GM23338 (cell line): ENCODE results near the gene STARD13. TPM values are rescaled to one million over a fixed set of nuclear protein-coding genes. Genes with fewer than 3 reads are reported as not detected.

Experiments used
- ATAC-seq: fragments of 200-7000 bp; cut with Tn5 transposase; 3 replicates; pipeline ENCODE4 v1.9.1; 2020
- DNase-seq: peaks from one replicate; pipeline ENCODE4 v3.0.0-alpha.2; 2015; ENCODE audit warnings: low spot score
- H2AFZ ChIP-seq: fragments of 200-600 bp; sonication (generic); 2 replicates; pipeline ENCODE4 v1.8.0; 2016; ENCODE audit warnings: antibody characterized with exemption, mild to moderate bottlenecking, moderate library complexity
- H3F3A ChIP-seq: fragments of 200-600 bp; sonication (generic); replicated peaks from 2 replicates; pipeline ENCODE4 v1.8.0; 2017; ENCODE audit warnings: antibody characterized with exemption, mixed run types, low read depth
- H3K27ac ChIP-seq: fragments of 200-600 bp; sonication (generic); 2 replicates; pipeline ENCODE4 v1.6.1; 2016; ENCODE audit warnings: low read depth
- H3K27me3 ChIP-seq: fragments of 200-600 bp; sonication (generic); 2 replicates; pipeline ENCODE4 v1.8.0; 2016; ENCODE audit warnings: mild to moderate bottlenecking, mixed run types, moderate library complexity; ENCODE audit not compliant: insufficient read depth
- H3K36me3 ChIP-seq: fragments of 200-600 bp; sonication (generic); 2 replicates; pipeline ENCODE4 v1.8.0; 2016; ENCODE audit warnings: mild to moderate bottlenecking; ENCODE audit not compliant: insufficient read depth
- H3K4me1 ChIP-seq: fragments of 200-600 bp; sonication (generic); 2 replicates; pipeline ENCODE4 v1.8.0; 2016; ENCODE audit warnings: mild to moderate bottlenecking, moderate library complexity; ENCODE audit not compliant: insufficient read depth
- H3K4me2 ChIP-seq: fragments of 200-600 bp; sonication (generic); 2 replicates; pipeline ENCODE4 v1.7.1; 2017; ENCODE audit warnings: mixed run types
- H3K4me3 ChIP-seq: fragments of 200-600 bp; sonication (generic); 2 replicates; pipeline ENCODE4 v1.6.1; 2016; ENCODE audit warnings: mixed run types
- H3K79me2 ChIP-seq: fragments of 200-600 bp; sonication (generic); replicated peaks from 2 replicates; pipeline ENCODE4 v1.8.0; 2017; ENCODE audit warnings: mild to moderate bottlenecking; ENCODE audit not compliant: insufficient read depth
- H3K9me2 ChIP-seq: fragments of 200-600 bp; sonication (generic); 2 replicates; pipeline ENCODE4 v1.8.0; 2017; ENCODE audit not compliant: insufficient read depth
- H4K20me1 ChIP-seq: fragments of 200-600 bp; sonication (generic); replicated peaks from 2 replicates; pipeline ENCODE4 v1.8.0; 2017; ENCODE audit warnings: mild to moderate bottlenecking; ENCODE audit not compliant: insufficient read depth
- H3K27ac Mint-ChIP-seq: 2 replicates; pipeline ENCODE4 v1.8.0; 2020; ENCODE audit warnings: inconsistent platforms, mild to moderate bottlenecking, moderate library complexity, mixed read lengths
- H3K27me3 Mint-ChIP-seq: 3 replicates; pipeline ENCODE4 v1.8.0; 2022; ENCODE audit warnings: low read depth, mild to moderate bottlenecking, moderate library complexity, mixed read lengths, inconsistent platforms; ENCODE audit not compliant: insufficient read depth, poor library complexity
- H3K36me3 Mint-ChIP-seq: 3 replicates; pipeline ENCODE4 v1.8.0; 2021; ENCODE audit warnings: low read depth, mild to moderate bottlenecking, inconsistent platforms, moderate library complexity, mixed read lengths
- H3K4me1 Mint-ChIP-seq: 3 replicates; pipeline ENCODE4 v1.8.0; 2020; ENCODE audit warnings: mild to moderate bottlenecking, inconsistent platforms, mixed read lengths
- H3K4me3 Mint-ChIP-seq: 3 replicates; pipeline ENCODE4 v1.8.0; 2021; ENCODE audit warnings: moderate library complexity, mild to moderate bottlenecking, inconsistent platforms, mixed read lengths
- H3K9me3 Mint-ChIP-seq: 3 replicates; pipeline ENCODE4 v1.8.0; 2020; ENCODE audit warnings: moderate library complexity, mild to moderate bottlenecking, inconsistent platforms, mixed read lengths
- CREB1 ChIP-seq: fragments of 250-450 bp; sonication (Bioruptor Pico); IDR thresholded peaks from 2 replicates; pipeline ENCODE4 v1.5.0; 2020; ENCODE audit warnings: low read depth, mild to moderate bottlenecking, moderate library complexity
- CTCF ChIP-seq, 2 experiments: fragments of 200-600 bp in 1 of 2; sonication (generic) in 1 of 2; conservative IDR thresholded peaks; 2 replicates each; pipeline versions ENCODE4 v1.5.1 to v1.6.1; 2016 to 2017; ENCODE audit warnings: antibody characterized with exemption in 2 of 2, low read depth in 2 of 2, mild to moderate bottlenecking in 2 of 2, moderate library complexity in 1 of 2
- EZH2 ChIP-seq: fragments of 200-600 bp; sonication (generic); IDR thresholded peaks from one replicate; pipeline ENCODE4 v1.8.0; 2017; ENCODE audit warnings: antibody characterized with exemption, mild to moderate bottlenecking, low read depth; ENCODE audit not compliant: unreplicated experiment
- EZH2phosphoT487 ChIP-seq: fragments of 200-600 bp; sonication (generic); IDR thresholded peaks from one replicate; pipeline ENCODE4 v1.8.1; 2018; ENCODE audit warnings: antibody characterized with exemption; ENCODE audit not compliant: unreplicated experiment
- JUNB ChIP-seq: IDR thresholded peaks from one replicate; pipeline ENCODE4 v1.6.1; 2016; ENCODE audit warnings: antibody characterized with exemption; ENCODE audit not compliant: unreplicated experiment
- NANOG ChIP-seq: IDR thresholded peaks from 2 replicates; pipeline ENCODE4 v1.6.1; 2016; ENCODE audit warnings: antibody characterized with exemption, borderline replicate concordance
- POLR2AphosphoS5 ChIP-seq: IDR thresholded peaks from 2 replicates; pipeline ENCODE4 v1.6.1; 2016; ENCODE audit warnings: antibody characterized with exemption, low read depth
- REST ChIP-seq: IDR thresholded peaks from one replicate; pipeline ENCODE4 v1.6.1; 2018; ENCODE audit warnings: antibody characterized with exemption; ENCODE audit not compliant: unreplicated experiment
- STAT1 ChIP-seq: IDR thresholded peaks from one replicate; pipeline ENCODE4 v1.6.1; 2016; ENCODE audit warnings: antibody characterized with exemption; ENCODE audit not compliant: unreplicated experiment
- ZNF114 ChIP-seq: fragments of 250-450 bp; sonication (Bioruptor Pico); IDR thresholded peaks from 2 replicates; pipeline ENCODE4 v1.5.0; 2020; ENCODE audit warnings: mild to moderate bottlenecking, moderate library complexity
- ZNF331 ChIP-seq: fragments of 250-450 bp; sonication (Bioruptor Pico); IDR thresholded peaks from 2 replicates; pipeline ENCODE4 v1.5.0; 2020; ENCODE audit warnings: low read depth, mild to moderate bottlenecking, moderate library complexity
- polyA plus RNA-seq: library from polyadenylated mRNA; unstranded; fragments of >200 nt; fragmentation: Nextera tagmentation; extraction: Ambion mirVana; gene quantifications from 2 replicates; pipeline ENCODE4 v1.2.1, GENCODE V29; 2016
- total RNA-seq: library from RNA; depleted of rRNA; stranded (reverse); fragments of >200 nt; shearing (Covaris generic); gene quantifications from 2 replicates; pipeline ENCODE4 v1.2.3, GENCODE V29; 2014

The STARD13 gene
- total and polyA plus RNA-seq, 2 experiments from 2014 or later, result 3.2 to 5.2 TPM

DNA sequence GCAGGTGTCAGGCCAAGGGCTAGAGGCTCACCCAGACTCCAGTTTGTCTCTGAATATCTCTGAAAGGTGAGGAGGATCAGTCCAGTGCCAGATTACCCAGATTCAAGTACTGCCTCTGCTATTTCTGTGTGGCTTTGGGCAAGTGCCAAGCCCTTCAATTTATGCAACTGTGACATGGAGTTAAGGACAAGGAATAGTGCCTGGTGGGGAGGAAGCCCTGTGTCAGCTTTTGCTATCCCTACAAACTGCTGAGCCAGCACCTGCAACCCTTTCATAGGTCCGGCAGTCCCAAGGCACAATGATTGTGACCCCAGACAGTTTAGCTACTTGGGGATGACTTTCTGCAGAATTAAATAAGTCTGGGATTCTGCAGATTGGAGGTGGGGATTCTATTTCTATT, 146.4 kb downstream of the STARD13 start (continued):
- TF ChIP-seq REST (no peak), CREB1 (CRISPR knock-in tag) (no peak), ZNF114 (CRISPR knock-in tag) (no peak)

DNA sequence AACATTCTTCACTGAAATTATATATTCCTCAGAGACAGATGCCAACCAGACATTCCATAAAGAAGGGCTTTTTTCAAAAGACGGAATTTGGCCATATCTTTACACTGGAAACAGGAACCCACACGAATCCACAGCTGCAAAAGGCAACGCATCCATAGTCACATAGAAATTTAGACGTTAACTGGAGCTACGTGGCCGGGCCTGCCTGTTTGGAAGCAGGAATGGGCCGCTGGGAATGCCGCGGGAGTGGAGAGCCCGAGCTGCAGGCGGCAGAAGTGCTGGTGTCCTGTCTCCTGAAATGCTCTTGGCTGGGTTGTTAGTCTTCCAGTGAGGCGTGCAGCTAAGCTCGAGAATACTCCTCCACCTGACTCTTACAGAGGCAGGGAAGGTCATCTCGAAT, 147.1 kb downstream of the STARD13 start:
- H3K27me3 Mint-ChIP-seq, result peaks cover 2% of the 10 kb centered on the region
- H3K36me3 ChIP-seq, result no peaks in the 10 kb centered on the region
- no peaks in the 10 kb centered on the region for H3K79me2 ChIP-seq
- no peaks in the 10 kb centered on the region for H3K4me1 ChIP-seq
- H3K4me3 Mint-ChIP-seq, result no peak overlapping the region
- ATAC-seq, result no peak
- H3K4me3 ChIP-seq, result no peak overlapping the region
- H3K27ac Mint-ChIP-seq, result no peak overlapping the region
- no peak overlapping the region for H2AFZ ChIP-seq
- no peaks in the 10 kb centered on the region for H3K4me1 Mint-ChIP-seq
- H3K27me3 ChIP-seq, result no peaks in the 10 kb centered on the region
- peaks cover 6% of the 10 kb centered on the region; the same call in 1 of the 2 replicates for H3K9me2 ChIP-seq
- TF ChIP-seq POLR2AphosphoS5 (no peak), CTCF (conservative IDR thresholded peaks at IDR 0.05; ENCODE audit: low read depth in 2 of 2) (no peak), STAT1 (no peak), ZNF331 (CRISPR knock-in tag) (no peak), EZH2 (no peak), NANOG (no peak), JUNB (no peak), EZH2phosphoT487 (no peak), ZNF114 (CRISPR knock-in tag) (no peak)
- no peak overlapping the region for H3K4me2 ChIP-seq
- no peak for DNase-seq
- peaks cover 15% of the 10 kb centered on the region for H3K9me3 Mint-ChIP-seq
- H4K20me1 ChIP-seq, result no peaks in the 10 kb centered on the region
- peaks cover 26% of the 10 kb centered on the region; the same call in 2 of the 3 replicates for H3K36me3 Mint-ChIP-seq
- H3K27ac ChIP-seq, result no peak overlapping the region
- H3F3A ChIP-seq, result no peaks in the 10 kb centered on the region
